ENCODE measurements around the gene NFILZ.

Gene NFILZ

DNA sequence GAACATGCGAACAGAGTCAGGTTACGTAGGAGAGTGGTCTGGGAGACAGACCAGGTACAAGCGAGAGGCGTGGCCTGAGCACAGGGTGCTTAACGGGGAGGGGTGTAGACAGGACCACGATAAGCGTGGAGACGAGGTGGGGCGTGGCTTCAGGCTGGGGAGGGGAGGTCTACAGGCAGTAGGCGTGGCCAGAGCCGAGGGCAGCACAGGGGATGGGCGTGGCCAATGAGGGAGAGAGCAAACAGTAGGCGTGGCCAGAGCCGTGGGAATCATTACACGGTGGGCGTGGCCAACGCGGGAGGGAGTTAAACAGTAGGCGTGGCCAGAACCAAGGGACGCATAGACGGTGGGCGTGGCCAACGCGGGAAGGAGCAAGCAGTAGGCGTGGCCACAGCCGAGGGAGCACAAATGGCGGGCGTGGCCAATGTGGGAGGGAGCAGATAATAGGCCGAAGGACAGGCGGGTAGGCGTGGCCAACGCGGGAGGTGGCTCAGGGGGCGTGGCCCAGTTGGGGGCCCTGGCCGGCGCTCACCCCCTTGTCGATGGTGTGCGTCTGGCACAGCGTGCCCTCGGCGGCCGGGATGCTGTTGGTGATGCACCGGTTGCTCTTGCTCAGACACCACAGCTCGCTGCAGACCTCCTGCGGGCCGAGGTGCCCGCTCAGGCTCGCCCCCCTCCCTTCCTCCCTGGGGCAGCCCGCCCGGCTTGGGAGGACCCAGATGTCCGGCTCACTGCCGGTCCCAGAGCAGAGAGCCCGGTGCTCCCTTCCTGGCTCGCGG is 38.0 kb upstream of the NFILZ start:
- TF ChIP-seq, protein P1, sequence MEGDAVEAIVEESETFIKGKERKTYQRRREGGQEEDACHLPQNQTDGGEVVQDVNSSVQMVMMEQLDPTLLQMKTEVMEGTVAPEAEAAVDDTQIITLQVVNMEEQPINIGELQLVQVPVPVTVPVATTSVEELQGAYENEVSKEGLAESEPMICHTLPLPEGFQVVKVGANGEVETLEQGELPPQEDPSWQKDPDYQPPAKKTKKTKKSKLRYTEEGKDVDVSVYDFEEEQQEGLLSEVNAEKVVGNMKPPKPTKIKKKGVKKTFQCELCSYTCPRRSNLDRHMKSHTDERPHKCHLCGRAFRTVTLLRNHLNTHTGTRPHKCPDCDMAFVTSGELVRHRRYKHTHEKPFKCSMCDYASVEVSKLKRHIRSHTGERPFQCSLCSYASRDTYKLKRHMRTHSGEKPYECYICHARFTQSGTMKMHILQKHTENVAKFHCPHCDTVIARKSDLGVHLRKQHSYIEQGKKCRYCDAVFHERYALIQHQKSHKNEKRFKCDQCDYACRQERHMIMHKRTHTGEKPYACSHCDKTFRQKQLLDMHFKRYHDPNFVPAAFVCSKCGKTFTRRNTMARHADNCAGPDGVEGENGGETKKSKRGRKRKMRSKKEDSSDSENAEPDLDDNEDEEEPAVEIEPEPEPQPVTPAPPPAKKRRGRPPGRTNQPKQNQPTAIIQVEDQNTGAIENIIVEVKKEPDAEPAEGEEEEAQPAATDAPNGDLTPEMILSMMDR (IDR thresholded peaks at IDR 0.05; ENCODE audit: extremely low read depth, insufficient read depth, missing control alignments) = no peak
- in situ Hi-C loops (cut with MboI; ENCODE audit: low pct_unique_long_range_greater_than_20kb, low sequenced_read_pairs, unreplicated experiment) = no loop called here
- DNase-seq (ENCODE audit: low spot score) = no peak

DNA sequence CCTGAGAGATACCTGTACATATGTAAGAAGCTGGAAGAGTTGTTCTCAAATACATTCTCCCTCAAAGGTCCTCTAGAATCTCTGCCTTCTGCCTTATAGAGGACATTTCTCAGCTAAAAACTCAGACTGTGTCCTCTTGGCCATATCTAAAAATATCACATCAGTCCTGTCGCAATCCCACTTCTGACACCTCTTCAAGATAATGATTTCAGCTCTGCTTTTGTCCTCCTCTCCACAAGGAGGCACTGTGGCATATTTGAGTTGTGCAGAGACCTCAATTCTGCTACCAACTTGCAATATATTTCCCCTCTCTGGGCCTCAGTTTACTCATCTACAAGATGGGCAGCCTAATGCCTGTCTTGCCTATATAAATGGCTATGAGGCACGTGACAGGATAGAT is 36.5 kb upstream of the NFILZ start:
- TF ChIP-seq, protein P1 (IDR thresholded peaks at IDR 0.05; ENCODE audit: extremely low read depth, insufficient read depth, missing control alignments) = no peak
- in situ Hi-C loops (cut with MboI; ENCODE audit: low pct_unique_long_range_greater_than_20kb, low sequenced_read_pairs, unreplicated experiment) = no loop called here
- DNase-seq (ENCODE audit: low spot score) = no peak

DNA sequence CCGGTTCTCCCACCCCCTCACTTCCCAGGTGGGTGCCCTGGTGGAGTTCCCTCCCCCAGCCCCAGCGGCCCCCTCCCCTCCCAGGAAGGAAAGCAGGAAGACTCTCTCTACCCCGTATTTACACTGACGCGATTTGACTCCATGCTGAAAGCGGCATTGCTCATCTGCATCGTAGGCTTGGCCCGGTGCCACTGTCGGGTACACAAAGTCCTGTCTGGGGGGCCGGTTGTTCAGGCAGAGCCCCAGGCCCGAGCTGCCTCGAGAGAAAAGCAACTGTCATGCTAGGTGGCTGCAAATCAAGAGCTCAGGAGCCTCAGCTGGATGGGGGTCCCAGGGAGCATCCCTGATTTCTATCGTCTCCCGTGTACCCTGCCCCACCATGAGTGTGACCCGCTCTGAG is 34.8 kb upstream of the NFILZ start:
- no peak for DNase-seq (ENCODE audit: low spot score)
- TF ChIP-seq, protein P1 (IDR thresholded peaks at IDR 0.05; ENCODE audit: extremely low read depth, insufficient read depth, missing control alignments) = no peak
- in situ Hi-C loops (cut with MboI; ENCODE audit: low pct_unique_long_range_greater_than_20kb, low sequenced_read_pairs, unreplicated experiment) = no loop called here

DNA sequence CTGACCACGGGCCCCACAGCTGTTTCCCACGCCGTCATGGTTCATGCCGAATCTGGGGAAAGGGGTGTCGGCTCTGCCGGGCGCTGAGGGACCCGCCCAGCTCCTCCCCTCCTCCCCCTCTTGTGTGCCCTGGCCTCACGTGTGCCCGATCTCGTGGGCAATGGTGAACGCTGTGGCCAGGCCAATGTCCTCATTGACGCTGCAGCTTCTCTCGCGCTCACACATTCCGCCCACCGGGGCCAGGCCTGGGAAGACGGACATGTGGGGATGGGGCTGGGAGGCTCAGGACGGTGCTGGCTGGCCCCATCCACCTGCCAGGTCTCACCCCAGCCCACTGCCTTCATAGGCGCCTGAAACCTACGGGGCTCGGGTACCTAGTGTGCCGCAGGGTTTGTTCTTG is 34.3 kb upstream of the NFILZ start:
- DNase-seq (ENCODE audit: low spot score) = no peak
- TF ChIP-seq, protein P1 (IDR thresholded peaks at IDR 0.05; ENCODE audit: extremely low read depth, insufficient read depth, missing control alignments) = no peak
- in situ Hi-C loops (cut with MboI; ENCODE audit: low pct_unique_long_range_greater_than_20kb, low sequenced_read_pairs, unreplicated experiment) = no loop called here

DNA sequence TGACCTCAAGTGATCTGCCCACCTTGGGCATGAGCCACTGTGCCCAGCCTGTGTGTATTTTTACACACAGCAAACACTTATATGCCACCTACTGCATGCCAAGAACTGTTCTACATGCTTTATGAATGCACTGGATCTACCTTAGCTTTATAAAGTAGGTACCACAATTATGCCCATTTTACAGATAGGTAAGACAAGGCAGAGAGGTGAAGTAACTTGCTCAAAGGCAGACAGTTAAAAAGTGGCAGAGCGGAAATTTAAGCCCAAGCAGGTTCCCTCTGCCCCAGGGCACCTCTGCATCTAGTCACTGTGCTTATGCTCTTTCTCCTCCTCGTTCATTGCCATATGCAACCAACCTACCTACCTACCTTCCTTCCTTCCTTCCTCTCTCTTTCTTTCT is 30.4 kb upstream of the NFILZ start:
- in situ Hi-C loops (cut with MboI; ENCODE audit: low pct_unique_long_range_greater_than_20kb, low sequenced_read_pairs, unreplicated experiment) = no loop called here
- TF ChIP-seq, protein P1 (IDR thresholded peaks at IDR 0.05; ENCODE audit: extremely low read depth, insufficient read depth, missing control alignments) = no peak
- DNase-seq (ENCODE audit: low spot score) = no peak

DNA sequence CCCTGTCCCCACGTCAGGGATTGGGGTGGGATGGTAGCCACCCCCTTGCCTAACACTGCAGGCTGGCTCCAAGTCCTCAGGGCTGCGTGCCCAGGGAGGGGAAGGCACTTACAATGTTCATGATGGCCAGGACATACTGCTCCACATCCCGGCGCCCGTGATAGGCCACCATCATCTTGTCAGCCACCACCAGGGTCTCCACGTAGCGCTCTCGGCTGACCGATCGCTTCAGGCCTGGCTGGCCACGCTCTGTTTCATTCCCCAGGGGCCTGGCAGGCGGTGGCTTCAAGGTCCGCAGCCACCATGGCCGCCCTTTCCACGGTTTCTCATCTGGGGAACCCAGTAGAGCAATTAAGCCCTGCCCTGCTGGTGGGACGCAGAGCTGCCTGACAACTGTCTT is 29.6 kb upstream of the NFILZ start:
- no peak for DNase-seq (ENCODE audit: low spot score)
- in situ Hi-C loops (cut with MboI; ENCODE audit: low pct_unique_long_range_greater_than_20kb, low sequenced_read_pairs, unreplicated experiment) = no loop called here
- TF ChIP-seq, protein P1 (IDR thresholded peaks at IDR 0.05; ENCODE audit: extremely low read depth, insufficient read depth, missing control alignments) = no peak

Measured in GM13977 (cell line).